Measurements from ENCODE around the gene DGKH.
"Not testable (repeated sequence)": the region's sequence is repeated elsewhere in the genome, so short reads cannot be mapped to it uniquely, and the experiment has no call there.

The DGKH gene

GRCh38 chr13:42119041-42119440 lies 70.6 kb downstream of the DGKH start:
- no peak for DNase-seq

GRCh38 chr13:42119875-42120274 lies 71.4 kb downstream of the DGKH start:
- no peak for DNase-seq

- DNase-seq: no peak
Measured at GRCh38 chr13:42123600-42123999, 75.2 kb downstream of the DGKH start.

- no peak for DNase-seq
Measured at GRCh38 chr13:42125046-42125445, 76.6 kb downstream of the DGKH start.

- DNase-seq: no peak
Measured at GRCh38 chr13:42127047-42127446, 78.6 kb downstream of the DGKH start.

GRCh38 chr13:42129033-42129432 lies 80.6 kb downstream of the DGKH start:
- no peak for DNase-seq

GRCh38 chr13:42136518-42136917 lies 88.1 kb downstream of the DGKH start:
- DNase-seq: no peak

GRCh38 chr13:42137856-42138537 lies 89.5 kb downstream of the DGKH start:
- DNase-seq: no peak

GRCh38 chr13:42140494-42140893 lies 92.0 kb downstream of the DGKH start:
- no peak for DNase-seq

- not testable (repeated sequence) for DNase-seq
Measured at GRCh38 chr13:42141052-42141451, 92.6 kb downstream of the DGKH start.

- no peak for DNase-seq
Measured at GRCh38 chr13:42146359-42146758, 97.9 kb downstream of the DGKH start.

- DNase-seq: no peak
Measured at GRCh38 chr13:42148538-42148937, 100.1 kb downstream of the DGKH start.

GRCh38 chr13:42149136-42149535 lies 100.7 kb downstream of the DGKH start:
- DNase-seq: no peak

GRCh38 chr13:42151781-42152180 lies 103.3 kb downstream of the DGKH start:
- no peak for DNase-seq

- no peak for DNase-seq
Measured at GRCh38 chr13:42152495-42152894, 104.0 kb downstream of the DGKH start.

GRCh38 chr13:42153199-42154113 lies 105.0 kb downstream of the DGKH start:
- no peak for DNase-seq

GRCh38 chr13:42155251-42155650 lies 106.8 kb downstream of the DGKH start:
- no peak for DNase-seq

GRCh38 chr13:42163338-42163737 lies 114.9 kb downstream of the DGKH start:
- not testable (repeated sequence) for DNase-seq

GRCh38 chr13:42163910-42164309 lies 115.5 kb downstream of the DGKH start:
- DNase-seq: not testable (repeated sequence)

GRCh38 chr13:42164557-42165125 lies 116.2 kb downstream of the DGKH start:
- no peak for DNase-seq

- no peak for DNase-seq
Measured at GRCh38 chr13:42168496-42168895, 120.0 kb downstream of the DGKH start.

- no peak for DNase-seq
Measured at GRCh38 chr13:42170029-42170428, 121.6 kb downstream of the DGKH start.

GRCh38 chr13:42173789-42174343 lies 125.4 kb downstream of the DGKH start:
- DNase-seq: no peak
